Neural cell (in vitro differentiated cells): ENCODE results near the gene SLC27A5. TPM values are rescaled to one million over a fixed set of nuclear protein-coding genes. Genes with fewer than 3 reads are reported as not detected.

Experiments used
- H2AFZ ChIP-seq: fragments of 200-600, 300-800 bp; sonication (generic), shearing (Covaris generic); 2 replicates; pipeline ENCODE4 v1.6.0; 2014; ENCODE audit warnings: low read depth, mild to moderate bottlenecking, antibody characterized with exemption, low read length, moderate library complexity
- H3F3A ChIP-seq: fragments of 200-600 bp; shearing (Covaris generic); 2 replicates; pipeline ENCODE4 v1.6.1; 2016; ENCODE audit warnings: mild to moderate bottlenecking, moderate library complexity, mixed read lengths, antibody characterized with exemption, low read length; ENCODE audit not compliant: insufficient read depth, poor library complexity, severe bottlenecking
- H3K27ac ChIP-seq: fragments of 200-600, 300-800 bp; sonication (generic), shearing (Covaris generic); 2 replicates; pipeline ENCODE4 v1.5.1; 2014; ENCODE audit warnings: mild to moderate bottlenecking, low read length, moderate library complexity
- H3K27me3 ChIP-seq: fragments of 300-800, 200-600 bp; sonication (generic), shearing (Covaris generic); 2 replicates; pipeline ENCODE4 v1.6.0; 2014; ENCODE audit warnings: mild to moderate bottlenecking, low read depth, low read length, moderate library complexity; ENCODE audit not compliant: insufficient read depth
- H3K36me3 ChIP-seq: fragments of 300-800, 200-600 bp; sonication (generic), shearing (Covaris generic); 2 replicates; pipeline ENCODE4 v1.5.1; 2014; ENCODE audit warnings: mild to moderate bottlenecking, antibody characterized with exemption, low read length, moderate library complexity; ENCODE audit not compliant: insufficient read depth
- H3K4me2 ChIP-seq: fragments of 300-800, 200-600 bp; sonication (generic), shearing (Covaris generic); 2 replicates; pipeline ENCODE4 v1.6.0; 2014; ENCODE audit warnings: mild to moderate bottlenecking, low read length
- H3K4me3 ChIP-seq: fragments of 300-800, 200-600 bp; sonication (generic), shearing (Covaris generic); 2 replicates; pipeline ENCODE4 v1.5.1; 2014; ENCODE audit warnings: mild to moderate bottlenecking, low read length, moderate library complexity
- H3K79me2 ChIP-seq: fragments of 200-600 bp; shearing (Covaris generic); replicated peaks from 2 replicates; pipeline ENCODE4 v1.6.0; 2014; ENCODE audit warnings: mild to moderate bottlenecking, low read length, moderate library complexity; ENCODE audit not compliant: insufficient read depth
- H3K9ac ChIP-seq: fragments of 300-800, 200-600 bp; sonication (generic), shearing (Covaris generic); 2 replicates; pipeline ENCODE4 v1.6.1; 2016; ENCODE audit warnings: mild to moderate bottlenecking, low read length, mixed read lengths
- H3K9me2 ChIP-seq: fragments of 200-600 bp; shearing (Covaris generic); 2 replicates; pipeline ENCODE4 v1.6.1; 2016; ENCODE audit warnings: mild to moderate bottlenecking, low read length, mixed read lengths; ENCODE audit not compliant: insufficient read depth
- H3K9me3 ChIP-seq: fragments of 200-600, 300-800 bp; sonication (generic), shearing (Covaris generic); 2 replicates; pipeline ENCODE4 v1.6.1; 2016; ENCODE audit warnings: mild to moderate bottlenecking, mixed run types, low read length, moderate library complexity, mixed read lengths
- H4K20me1 ChIP-seq: fragments of 200-600 bp; shearing (Covaris generic); 2 replicates; pipeline ENCODE4 v1.6.1; 2016; ENCODE audit warnings: mild to moderate bottlenecking, mixed run types; ENCODE audit not compliant: insufficient read depth
- CTCF ChIP-seq: fragments of 450-650 bp; IDR thresholded peaks from 2 replicates; pipeline ENCODE4 v1.5.1; 2014; ENCODE audit warnings: antibody characterized with exemption, mild to moderate bottlenecking, moderate library complexity; ENCODE audit not compliant: poor library complexity, severe bottlenecking
- EP300 ChIP-seq: fragments of 450-650 bp; conservative IDR thresholded peaks from 2 replicates; pipeline ENCODE4 v1.6.1; 2014; ENCODE audit warnings: antibody characterized with exemption, mild to moderate bottlenecking, moderate library complexity; ENCODE audit not compliant: poor library complexity, severe bottlenecking
- EZH2 ChIP-seq: fragments of 200-600, 300-800 bp; shearing (Covaris generic), sonication (generic); IDR thresholded peaks from 2 replicates; pipeline ENCODE4 v1.6.1; 2014; ENCODE audit warnings: antibody characterized with exemption, low read length, borderline replicate concordance, mild to moderate bottlenecking; ENCODE audit not compliant: insufficient read depth, poor library complexity, severe bottlenecking
- MXI1 ChIP-seq: fragments of 450-650 bp; conservative IDR thresholded peaks from 2 replicates; pipeline ENCODE4 v1.6.1; 2014; ENCODE audit warnings: antibody characterized with exemption, mild to moderate bottlenecking; ENCODE audit not compliant: poor library complexity, severe bottlenecking
- POLR2AphosphoS5 ChIP-seq: IDR thresholded peaks from 2 replicates; pipeline ENCODE4 v1.6.1; 2012
- RAD21 ChIP-seq: fragments of 450-650 bp; conservative IDR thresholded peaks from 2 replicates; pipeline ENCODE4 v1.6.1; 2014; ENCODE audit warnings: antibody characterized with exemption, mild to moderate bottlenecking, moderate library complexity
- REST ChIP-seq: IDR thresholded peaks from 2 replicates; pipeline ENCODE4 v1.6.1; 2012; ENCODE audit warnings: borderline replicate concordance
- SMC3 ChIP-seq: fragments of 450-650 bp; conservative IDR thresholded peaks from 2 replicates; pipeline ENCODE4 v1.6.1; 2014; ENCODE audit warnings: antibody characterized with exemption, mild to moderate bottlenecking, moderate library complexity; ENCODE audit not compliant: poor library complexity
- TAF1 ChIP-seq: IDR thresholded peaks from 2 replicates; pipeline ENCODE4 v1.6.1; 2012; ENCODE audit warnings: low read depth
- polyA plus RNA-seq: library from polyadenylated mRNA; depleted of rRNA; stranded (reverse); fragments of >200 nt; gene quantifications from 2 replicates; pipeline ENCODE4 v1.2.3, GENCODE V29; 2014

The SLC27A5 gene
- polyA plus RNA-seq, 1 donor from 2014 or later = 14.9 TPM

GRCh38 chr19:58535857-58536256 lies 24.1 kb upstream of the SLC27A5 start:
- H2AFZ ChIP-seq = no peak overlapping the region
- TF ChIP-seq EZH2 (no peak), MXI1 (no peak), EP300 (no peak), SMC3 (no peak), REST (no peak), TAF1 (no peak), RAD21 (no peak), CTCF (no peak), POLR2AphosphoS5 (no peak)
- H3K9me2 ChIP-seq = no peaks in the 10 kb centered on the region
- H3K27ac ChIP-seq = no peak overlapping the region
- no peaks in the 10 kb centered on the region for H3K9me3 ChIP-seq
- H3K9ac ChIP-seq = no peak overlapping the region
- no peaks in the 10 kb centered on the region for H4K20me1 ChIP-seq
- H3F3A ChIP-seq = no peaks in the 10 kb centered on the region
- no peaks in the 10 kb centered on the region for H3K36me3 ChIP-seq
- H3K4me2 ChIP-seq = no peak overlapping the region
- H3K27me3 ChIP-seq = peaks cover 19% of the 10 kb centered on the region
- H3K79me2 ChIP-seq = no peaks in the 10 kb centered on the region
- H3K4me3 ChIP-seq = no peak overlapping the region

GRCh38 chr19:58531034-58531840 lies 19.4 kb upstream of the SLC27A5 start:
- TF ChIP-seq EZH2 = no peak
- no peak for TF ChIP-seq MXI1
- TF ChIP-seq SMC3 = no peak
- no peak for TF ChIP-seq POLR2AphosphoS5
- TF ChIP-seq REST = no peak
- no peak for TF ChIP-seq TAF1
- H3K9me2 ChIP-seq = no peaks in the 10 kb centered on the region
- no peaks in the 10 kb centered on the region for H3K27me3 ChIP-seq
- H3K9ac ChIP-seq = no peak overlapping the region
- H3F3A ChIP-seq = no peaks in the 10 kb centered on the region
- no peak overlapping the region for H2AFZ ChIP-seq
- no peak overlapping the region for H3K4me3 ChIP-seq
- H3K4me2 ChIP-seq = no peak overlapping the region
- H3K79me2 ChIP-seq = no peaks in the 10 kb centered on the region
- H3K36me3 ChIP-seq = no peaks in the 10 kb centered on the region
- no peaks in the 10 kb centered on the region for H4K20me1 ChIP-seq
- no peak overlapping the region for H3K27ac ChIP-seq
- no peaks in the 10 kb centered on the region for H3K9me3 ChIP-seq
